Nephron (organoid): Measurements from ENCODE around the gene DYNLT4.

Experiments used
- H3K27ac Mint-ChIP-seq, 3 experiments: 2 replicates each; pipeline ENCODE4 v1.8.0; 2020; ENCODE audit warnings: mixed read lengths in 3 of 3, mild to moderate bottlenecking in 2 of 3, moderate library complexity in 1 of 3
- H3K27me3 Mint-ChIP-seq: 2 replicates; pipeline ENCODE4 v1.8.0; 2021; ENCODE audit warnings: low read depth, mild to moderate bottlenecking, moderate library complexity, mixed read lengths
- H3K36me3 Mint-ChIP-seq: 2 replicates; pipeline ENCODE4 v1.8.0; 2020; ENCODE audit warnings: low read depth, mixed read lengths
- H3K4me1 Mint-ChIP-seq: 2 replicates; pipeline ENCODE4 v1.8.0; 2020; ENCODE audit warnings: mixed read lengths
- H3K4me3 Mint-ChIP-seq, 3 experiments: 2 replicates each; pipeline ENCODE4 v1.8.0; 2020; ENCODE audit warnings: mild to moderate bottlenecking in 3 of 3, mixed read lengths in 3 of 3, moderate library complexity in 2 of 3
- H3K9me3 Mint-ChIP-seq: 2 replicates; pipeline ENCODE4 v1.8.0; 2020; ENCODE audit warnings: mixed read lengths
- TF ChIP-seq, protein P1 (sequence below), 3 experiments: fragments of 200-600 bp; sonication (generic); IDR thresholded peaks; one replicate each; pipeline ENCODE4 v1.5.0; 2021; ENCODE audit warnings: antibody characterized with exemption in 3 of 3; ENCODE audit not compliant: unreplicated experiment in 3 of 3

The DYNLT4 gene

DNA sequence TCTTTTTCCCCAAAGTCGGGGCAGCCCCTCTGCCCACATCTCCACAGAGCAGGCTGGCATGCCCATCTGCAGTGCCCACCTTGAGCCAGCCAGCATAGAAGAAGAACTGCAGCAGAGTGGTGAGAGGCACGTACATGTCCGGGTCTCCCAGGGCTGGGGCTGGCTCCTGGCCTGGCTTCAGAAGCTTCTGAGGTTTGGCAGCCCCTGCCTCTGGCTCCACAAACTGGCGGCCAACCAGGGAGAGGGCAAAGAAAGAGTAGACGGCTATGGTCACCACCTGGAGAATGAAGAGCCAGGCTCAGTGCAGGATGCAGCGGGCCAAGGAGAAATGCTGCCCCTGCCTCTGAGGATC lies 22.1 kb downstream of the DYNLT4 start:
- H3K27me3 Mint-ChIP-seq = peaks cover 3% of the 10 kb centered on the region
- TF ChIP-seq, protein P1, sequence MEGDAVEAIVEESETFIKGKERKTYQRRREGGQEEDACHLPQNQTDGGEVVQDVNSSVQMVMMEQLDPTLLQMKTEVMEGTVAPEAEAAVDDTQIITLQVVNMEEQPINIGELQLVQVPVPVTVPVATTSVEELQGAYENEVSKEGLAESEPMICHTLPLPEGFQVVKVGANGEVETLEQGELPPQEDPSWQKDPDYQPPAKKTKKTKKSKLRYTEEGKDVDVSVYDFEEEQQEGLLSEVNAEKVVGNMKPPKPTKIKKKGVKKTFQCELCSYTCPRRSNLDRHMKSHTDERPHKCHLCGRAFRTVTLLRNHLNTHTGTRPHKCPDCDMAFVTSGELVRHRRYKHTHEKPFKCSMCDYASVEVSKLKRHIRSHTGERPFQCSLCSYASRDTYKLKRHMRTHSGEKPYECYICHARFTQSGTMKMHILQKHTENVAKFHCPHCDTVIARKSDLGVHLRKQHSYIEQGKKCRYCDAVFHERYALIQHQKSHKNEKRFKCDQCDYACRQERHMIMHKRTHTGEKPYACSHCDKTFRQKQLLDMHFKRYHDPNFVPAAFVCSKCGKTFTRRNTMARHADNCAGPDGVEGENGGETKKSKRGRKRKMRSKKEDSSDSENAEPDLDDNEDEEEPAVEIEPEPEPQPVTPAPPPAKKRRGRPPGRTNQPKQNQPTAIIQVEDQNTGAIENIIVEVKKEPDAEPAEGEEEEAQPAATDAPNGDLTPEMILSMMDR (IDR thresholded peaks at IDR 0.05; ENCODE audit: unreplicated experiment in 3 of 3) = no peak

DNA sequence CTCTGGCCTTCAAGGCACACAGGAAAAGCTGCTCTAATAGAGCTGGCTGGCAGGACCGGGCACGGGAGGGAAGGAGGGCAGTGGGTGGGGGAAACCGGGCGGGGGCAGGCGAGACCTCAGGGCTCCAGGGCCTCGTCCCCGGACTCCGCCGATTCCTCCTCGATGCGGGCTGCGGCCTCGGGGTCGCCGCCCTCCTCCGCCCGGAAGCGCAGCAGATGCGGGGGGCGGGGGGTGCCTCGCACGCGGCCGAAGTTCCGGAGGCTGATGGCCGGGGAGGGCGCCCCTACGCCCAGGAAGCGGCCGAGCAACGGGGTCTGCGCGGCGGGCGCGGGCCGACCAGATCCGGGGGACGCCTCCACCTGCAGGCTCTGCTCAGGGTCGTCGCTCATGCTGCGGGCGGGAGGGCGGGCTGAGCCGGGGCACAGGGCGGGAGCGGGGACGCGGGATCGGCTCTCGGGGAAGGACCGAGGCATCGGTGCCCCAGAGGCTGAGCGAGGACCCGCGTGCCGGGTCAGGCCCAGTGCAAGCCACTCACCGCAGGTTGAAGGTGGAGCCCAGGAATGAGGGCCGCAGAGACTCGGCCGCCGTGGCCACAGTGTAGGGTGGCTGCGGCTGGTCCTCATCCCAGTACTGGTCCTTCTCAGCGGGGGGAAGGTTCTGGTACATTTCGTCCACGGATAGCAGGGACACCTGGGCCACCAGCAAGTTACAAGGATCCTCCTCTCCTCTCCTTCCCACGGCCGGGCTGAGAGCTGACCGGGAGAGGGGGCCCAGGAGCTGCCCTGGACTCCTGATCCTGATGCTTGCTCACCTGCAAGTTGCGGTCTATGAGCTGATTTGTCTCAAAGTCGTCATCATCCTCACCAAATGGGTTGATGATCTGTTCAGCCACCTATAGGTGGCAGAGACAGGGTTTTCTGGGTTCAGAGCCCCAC lies 22.8 kb downstream of the DYNLT4 start:
- peaks cover 15% of the 10 kb centered on the region for H3K4me1 Mint-ChIP-seq
- H3K4me3 Mint-ChIP-seq = peak overlapping the region; percentile 66 to 80 (median 77)
- H3K36me3 Mint-ChIP-seq = peaks cover 28% of the 10 kb centered on the region
- H3K9me3 Mint-ChIP-seq = no peaks in the 10 kb centered on the region
- peak overlapping the region; percentile 30 to 70 (median 47) for H3K27ac Mint-ChIP-seq
- peaks cover 3% of the 10 kb centered on the region for H3K27me3 Mint-ChIP-seq
- TF ChIP-seq, protein P1 (IDR thresholded peaks at IDR 0.05; ENCODE audit: unreplicated experiment in 3 of 3) = no peak

More for the DNA sequence above, 22.1 kb downstream of the DYNLT4 start:
- Mint-ChIP-seq H3K36me3 (peaks cover 26% of the 10 kb centered on the region), H3K27ac (no peak overlapping the region), H3K9me3 (no peaks in the 10 kb centered on the region), H3K4me1 (peaks cover 15% of the 10 kb centered on the region), H3K4me3 (peak overlapping the region; percentile 57 to 68 (median 65))

- peak overlapping the region; percentile 66 to 80 (median 77) for H3K4me3 Mint-ChIP-seq
- peaks cover 33% of the 10 kb centered on the region for H3K36me3 Mint-ChIP-seq
- TF ChIP-seq, protein P1 (IDR thresholded peaks at IDR 0.05; ENCODE audit: unreplicated experiment in 3 of 3) = no peak
- H3K27me3 Mint-ChIP-seq = peaks cover 3% of the 10 kb centered on the region
- H3K27ac Mint-ChIP-seq = peak overlapping the region; percentile 30 to 70 (median 47)
- H3K9me3 Mint-ChIP-seq = no peaks in the 10 kb centered on the region
- H3K4me1 Mint-ChIP-seq = peaks cover 17% of the 10 kb centered on the region
These were observed 23.5 kb downstream of the DYNLT4 start for GRCh38 chr1:44783697-44784093.

GRCh38 chr1:44780583-44781121 lies 26.5 kb downstream of the DYNLT4 start:
- Mint-ChIP-seq H3K27ac (no peak overlapping the region), H3K36me3 (peaks cover 50% of the 10 kb centered on the region), H3K4me1 (peaks cover 34% of the 10 kb centered on the region), H3K4me3 (peak overlapping the region in 2 of 3 experiments; percentile 14 to 51), H3K9me3 (no peaks in the 10 kb centered on the region), H3K27me3 (no peaks in the 10 kb centered on the region)
- TF ChIP-seq, protein P1 (IDR thresholded peaks at IDR 0.05; ENCODE audit: unreplicated experiment in 3 of 3) = no peak

DNA sequence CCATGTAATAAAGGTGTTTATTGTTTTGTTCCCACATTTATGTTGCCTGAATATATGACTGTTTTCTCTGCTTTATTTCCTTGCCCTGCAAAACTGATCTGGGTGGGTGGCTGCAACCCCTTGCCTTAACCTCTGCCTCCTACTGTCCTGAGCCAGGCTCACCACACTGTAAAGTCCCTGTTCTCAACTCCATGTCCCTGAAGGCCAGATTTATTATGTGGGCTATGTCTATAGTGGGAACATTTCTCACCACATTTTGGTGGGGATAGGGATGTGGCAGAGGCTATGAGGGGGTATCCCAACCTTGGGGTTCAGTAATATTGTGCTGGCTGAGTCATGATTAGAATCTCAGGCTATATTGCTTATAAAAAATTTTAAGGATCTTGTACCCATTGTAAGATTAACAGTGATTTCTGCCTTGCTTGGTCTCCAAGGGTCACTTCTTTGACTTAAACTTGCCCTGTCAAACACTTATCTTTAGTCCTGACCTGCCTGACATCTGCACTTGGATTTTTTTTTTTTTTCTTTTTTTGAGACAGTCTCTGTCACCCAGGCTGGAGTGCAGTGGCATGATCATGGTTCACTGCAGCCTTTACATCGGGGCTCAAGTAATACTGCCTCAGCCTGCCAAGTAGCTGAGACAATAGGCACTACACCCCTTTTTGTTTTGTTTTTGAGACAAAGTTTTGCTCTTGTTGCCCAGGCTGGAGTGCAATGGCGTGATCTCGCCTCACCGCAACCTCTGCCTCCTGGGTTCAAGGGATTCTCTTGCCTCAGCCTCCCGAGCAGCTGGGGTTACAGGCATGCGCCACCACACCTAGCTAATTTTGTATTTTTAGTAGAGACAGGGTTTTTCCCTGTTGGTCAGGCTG lies 28.2 kb downstream of the DYNLT4 start:
- no peaks in the 10 kb centered on the region for H3K9me3 Mint-ChIP-seq
- peak overlapping the region; percentile 73 to 93 (median 78) for H3K4me3 Mint-ChIP-seq
- no peaks in the 10 kb centered on the region for H3K27me3 Mint-ChIP-seq
- peak overlapping the region; percentile 1 to 38 (median 8) for H3K27ac Mint-ChIP-seq
- TF ChIP-seq, protein P1 (IDR thresholded peaks at IDR 0.05; ENCODE audit: unreplicated experiment in 3 of 3) = no peak
- peaks cover 49% of the 10 kb centered on the region for H3K36me3 Mint-ChIP-seq
- H3K4me1 Mint-ChIP-seq = peaks cover 32% of the 10 kb centered on the region
